Mesothelial cell of epicardium (in vitro differentiated cells): ENCODE results near the gene RPP38. TPM values are rescaled to one million over a fixed set of nuclear protein-coding genes. Genes with fewer than 3 reads are reported as not detected.

Experiments
- DNase-seq, 2 experiments: peaks; one replicate each; pipeline ENCODE4 v3.0.0; 2021; ENCODE audit warnings: low spot score in 2 of 2; ENCODE audit not compliant: unreplicated experiment in 2 of 2
- H3K27ac Mint-ChIP-seq: 2 replicates; pipeline ENCODE4 v1.8.0; 2021; ENCODE audit warnings: mixed read lengths
- H3K27me3 Mint-ChIP-seq: 2 replicates; pipeline ENCODE4 v1.8.0; 2021; ENCODE audit warnings: low read depth, mixed read lengths
- H3K36me3 Mint-ChIP-seq: 2 replicates; pipeline ENCODE4 v1.8.0; 2021; ENCODE audit warnings: mixed read lengths
- H3K4me1 Mint-ChIP-seq: 2 replicates; pipeline ENCODE4 v1.8.0; 2021; ENCODE audit warnings: mixed read lengths
- H3K4me3 Mint-ChIP-seq: 2 replicates; pipeline ENCODE4 v1.8.0; 2021; ENCODE audit warnings: mild to moderate bottlenecking, moderate library complexity, mixed read lengths
- H3K9me3 Mint-ChIP-seq: 2 replicates; pipeline ENCODE4 v1.8.0; 2021; ENCODE audit warnings: mixed read lengths
- CTCF ChIP-seq: fragments of 200-600 bp; sonication (generic); IDR thresholded peaks from one replicate; pipeline ENCODE4 v1.5.0; 2021; ENCODE audit warnings: antibody characterized with exemption; ENCODE audit not compliant: unreplicated experiment
- total RNA-seq: library from RNA; stranded (reverse); gene quantifications from 3 replicates; pipeline ENCODE4 v1.2.1, GENCODE V29; 2021

Gene RPP38
- total RNA-seq, 1 donor from 2014 or later, result 16.0 TPM

DNA sequence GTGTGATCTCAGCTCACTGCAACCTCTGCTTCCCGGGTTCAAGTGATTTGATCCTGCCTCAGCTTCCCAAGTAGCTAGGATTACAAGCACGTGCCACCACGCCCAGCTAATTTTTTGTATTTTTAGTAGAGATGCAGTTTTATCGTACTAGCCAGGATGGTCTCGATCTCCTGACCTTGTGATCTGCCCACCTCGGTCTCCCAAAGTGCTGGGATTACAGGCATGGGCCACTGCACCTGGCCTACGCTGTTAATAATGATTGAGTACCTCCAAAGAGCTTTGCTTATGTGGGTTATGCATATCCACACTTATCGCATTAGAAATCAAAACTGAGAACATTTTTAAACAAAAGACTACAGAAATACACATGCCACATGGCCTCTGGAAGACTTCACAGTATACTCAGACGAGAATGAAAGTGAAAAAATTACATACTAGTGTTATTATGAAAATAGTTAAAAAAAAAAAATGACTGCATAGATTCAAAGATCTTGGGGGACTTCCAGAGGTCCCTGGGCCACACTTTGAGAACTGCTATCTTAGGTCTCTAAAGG, 25.4 kb downstream of the RPP38 start:
- H3K27me3 Mint-ChIP-seq, result no peaks in the 10 kb centered on the region
- no peak overlapping the region for H3K4me3 Mint-ChIP-seq
- no peak for DNase-seq
- no peak overlapping the region for H3K27ac Mint-ChIP-seq
- no peaks in the 10 kb centered on the region for H3K9me3 Mint-ChIP-seq
- TF ChIP-seq CTCF, result no peak
- H3K4me1 Mint-ChIP-seq, result peaks cover 2% of the 10 kb centered on the region
- peaks cover 34% of the 10 kb centered on the region for H3K36me3 Mint-ChIP-seq

DNA sequence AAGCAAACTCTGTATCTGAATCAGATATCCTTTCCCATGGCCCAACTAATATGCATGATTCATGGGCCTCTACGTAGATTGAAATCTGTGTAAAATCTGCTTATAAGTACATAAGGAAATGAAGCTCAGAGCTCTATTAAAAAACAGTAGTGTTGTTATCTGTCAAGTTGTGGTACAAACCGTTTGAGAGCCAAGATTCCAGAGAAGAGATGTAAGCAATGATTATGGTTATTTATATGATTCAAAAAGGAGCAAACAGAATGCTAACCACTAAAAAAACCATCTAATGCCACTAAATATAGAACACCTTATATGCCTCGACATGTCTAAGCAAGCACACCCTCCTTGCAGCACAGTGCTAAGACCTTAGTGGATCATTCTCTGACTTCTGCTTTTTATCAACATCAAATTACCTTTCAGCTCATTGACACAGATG, 26.6 kb downstream of the RPP38 start:
- H3K4me1 Mint-ChIP-seq, result peaks cover 2% of the 10 kb centered on the region
- no peaks in the 10 kb centered on the region for H3K9me3 Mint-ChIP-seq
- H3K4me3 Mint-ChIP-seq, result no peak overlapping the region
- peaks cover 32% of the 10 kb centered on the region for H3K36me3 Mint-ChIP-seq
- no peak for DNase-seq
- H3K27ac Mint-ChIP-seq, result peak overlapping the region; percentile 47
- no peaks in the 10 kb centered on the region for H3K27me3 Mint-ChIP-seq
- TF ChIP-seq CTCF, result no peak

GRCh38 chr10:15124190-15124589, 27.0 kb downstream of the RPP38 start:
- no peak for TF ChIP-seq CTCF
- Mint-ChIP-seq H3K4me1 (peaks cover 2% of the 10 kb centered on the region), H3K4me3 (no peak overlapping the region), H3K9me3 (no peaks in the 10 kb centered on the region), H3K27me3 (no peaks in the 10 kb centered on the region), H3K27ac (peak overlapping the region; percentile 47), H3K36me3 (peaks cover 29% of the 10 kb centered on the region)
- no peak for DNase-seq

- H3K27me3 Mint-ChIP-seq, result no peaks in the 10 kb centered on the region
- peaks cover 2% of the 10 kb centered on the region for H3K4me1 Mint-ChIP-seq
- no peak for TF ChIP-seq CTCF
- peaks cover 26% of the 10 kb centered on the region for H3K36me3 Mint-ChIP-seq
- H3K4me3 Mint-ChIP-seq, result no peak overlapping the region
- DNase-seq, result no peak
- no peaks in the 10 kb centered on the region for H3K9me3 Mint-ChIP-seq
- H3K27ac Mint-ChIP-seq, result no peak overlapping the region
These were observed 27.8 kb downstream of the RPP38 start for GRCh38 chr10:15124908-15125307.

GRCh38 chr10:15131330-15131729, 34.2 kb downstream of the RPP38 start:
- H3K36me3 Mint-ChIP-seq, result peaks cover 43% of the 10 kb centered on the region
- H3K4me3 Mint-ChIP-seq, result no peak overlapping the region
- TF ChIP-seq CTCF, result no peak
- H3K9me3 Mint-ChIP-seq, result no peaks in the 10 kb centered on the region
- H3K4me1 Mint-ChIP-seq, result no peaks in the 10 kb centered on the region
- DNase-seq, result no peak
- no peaks in the 10 kb centered on the region for H3K27me3 Mint-ChIP-seq
- no peak overlapping the region for H3K27ac Mint-ChIP-seq
